Dedifferentiated amniotic fluid mesenchymal stem cell (primary cell): ENCODE data around the gene ITFG1.
"Not testable (repeated sequence)": the region's sequence is repeated elsewhere in the genome, so short reads cannot be mapped to it uniquely, and the experiment has no call there.

Source experiments
- DNase-seq: peaks from one replicate; pipeline ENCODE4 v3.0.0-alpha.2; 2016; ENCODE audit errors: extremely low spot score

The ITFG1 gene

DNA sequence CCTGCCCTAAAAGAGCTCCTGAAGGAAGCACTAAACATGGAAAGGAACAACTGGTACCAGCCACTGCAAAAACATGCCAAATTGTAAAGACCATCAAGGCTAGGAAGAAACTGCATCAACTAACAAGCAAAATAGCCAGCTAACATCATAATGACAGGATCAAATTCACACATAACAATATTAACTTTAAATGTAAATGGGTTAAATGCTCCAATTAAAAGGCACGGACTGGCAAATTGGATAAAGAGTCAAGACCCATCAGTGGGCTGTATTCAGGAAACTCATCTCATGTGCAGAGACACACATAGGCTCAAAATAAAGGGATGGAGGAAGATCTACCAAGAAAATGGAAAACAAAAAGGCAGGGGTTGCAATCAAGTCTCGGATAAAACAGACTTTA lies 136.6 kb downstream of the ITFG1 start:
- DNase-seq, result not testable (repeated sequence)

DNA sequence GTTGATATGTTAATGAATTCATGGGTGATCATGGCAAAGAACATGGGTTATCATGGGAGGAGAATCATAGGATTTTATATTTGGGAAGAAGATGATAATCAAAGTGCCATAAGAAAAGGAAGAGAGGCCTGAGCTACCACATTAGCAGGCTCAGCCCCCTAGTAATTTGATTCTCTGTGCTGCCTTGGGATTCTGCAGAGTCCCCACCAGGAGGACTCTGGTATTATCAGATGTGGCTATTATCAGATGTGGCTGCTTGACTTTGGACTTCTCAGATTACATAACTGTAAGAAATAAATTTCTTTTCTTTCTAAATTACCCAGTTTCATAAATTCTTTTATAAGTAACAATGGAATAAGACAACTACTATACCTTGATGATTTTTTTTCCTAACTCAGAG lies 137.6 kb downstream of the ITFG1 start:
- no peak for DNase-seq

DNA sequence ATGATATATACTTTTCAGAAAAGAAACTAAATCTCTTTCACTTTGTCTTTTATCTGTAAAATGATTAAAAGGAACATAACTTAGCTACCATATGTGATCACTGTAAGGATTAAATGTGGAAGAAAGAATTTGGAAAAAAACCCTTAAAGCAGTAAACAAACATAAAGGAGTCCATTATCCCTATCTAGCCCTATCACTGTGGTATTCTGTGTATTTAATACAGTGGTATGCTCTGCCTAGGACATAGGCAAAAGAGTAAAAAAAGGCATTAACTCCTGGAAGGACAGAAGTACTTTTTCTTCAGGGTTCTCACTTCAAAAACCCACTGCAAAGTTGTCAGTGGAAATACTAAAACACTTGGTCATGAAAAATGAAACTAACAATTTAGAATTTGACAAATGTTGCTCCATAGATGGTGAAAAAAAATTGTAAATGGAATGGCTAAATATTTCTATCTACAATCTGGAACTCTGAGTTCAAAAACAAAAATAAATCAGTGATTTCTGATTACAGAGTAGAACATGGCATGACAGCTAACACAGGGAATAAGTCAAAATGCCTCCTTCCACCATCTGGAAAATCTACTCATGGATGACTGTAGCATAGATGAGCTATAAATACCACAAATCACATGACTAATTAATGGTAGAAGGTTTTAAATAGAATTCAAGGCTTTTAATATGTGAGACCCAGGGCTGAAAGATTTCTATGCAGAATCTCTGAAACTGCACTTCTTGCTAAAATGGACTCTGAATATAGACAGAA lies 140.1 kb downstream of the ITFG1 start:
- DNase-seq, result no peak

DNA sequence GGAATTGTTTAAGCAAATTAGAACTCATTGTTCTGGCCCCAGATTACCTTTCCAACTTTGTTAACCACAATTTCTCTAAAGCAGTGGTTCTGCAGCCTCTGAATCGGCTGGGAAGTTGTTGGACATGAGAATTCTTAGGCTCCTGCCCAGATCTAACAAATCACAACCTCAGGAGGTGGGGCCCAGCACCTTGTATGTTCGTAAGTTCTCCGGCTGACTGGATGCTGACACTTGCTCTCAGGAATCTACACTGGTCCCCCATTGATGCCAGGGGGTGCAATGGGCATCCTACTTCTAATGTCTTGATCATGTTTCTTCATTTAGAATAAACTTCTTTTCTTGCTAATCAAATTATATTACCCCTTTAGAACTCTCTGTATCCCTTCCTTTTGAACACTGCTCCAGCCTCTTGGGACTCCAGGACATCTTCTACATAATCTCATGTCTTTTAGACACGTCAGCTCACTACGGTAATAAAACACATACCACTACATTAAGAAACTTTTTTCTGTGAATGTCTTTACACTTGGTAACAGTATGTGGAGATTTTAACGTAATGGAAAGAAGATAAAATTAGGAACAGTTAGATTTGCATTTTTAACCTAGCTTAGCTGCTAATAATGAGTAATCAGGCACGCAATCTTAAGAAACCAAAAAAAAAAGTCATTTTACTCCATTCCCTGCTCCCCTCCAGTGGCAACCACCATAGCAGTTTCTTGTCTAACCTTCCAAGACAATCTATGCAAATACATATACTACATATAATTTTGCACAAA lies 143.2 kb downstream of the ITFG1 start:
- DNase-seq, result no peak

DNA sequence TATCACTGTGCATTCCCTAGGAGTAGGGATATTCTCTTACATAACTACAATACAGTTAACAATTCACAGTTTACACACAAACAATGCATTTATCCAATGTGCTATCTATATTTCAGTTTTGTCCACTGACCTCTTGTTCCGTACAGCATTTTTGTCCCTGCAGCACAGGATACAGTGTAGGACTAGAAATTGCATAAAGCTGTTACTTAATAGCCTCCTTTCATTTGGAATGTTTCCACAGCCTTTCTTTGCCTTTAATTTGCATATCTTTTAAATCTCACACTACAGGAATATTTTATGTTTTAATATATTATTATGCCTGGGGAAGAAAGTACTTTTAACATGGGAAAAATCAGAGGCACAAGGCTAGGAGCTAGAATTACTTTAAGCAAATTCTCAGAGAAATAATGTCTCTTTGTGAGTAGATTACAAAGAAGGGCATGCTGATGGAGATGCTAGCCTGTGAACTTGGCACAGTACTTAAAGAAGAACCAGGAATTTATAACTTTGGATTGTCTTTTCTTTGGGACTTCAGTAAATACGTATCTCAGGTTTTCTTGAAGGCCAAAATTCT lies 144.3 kb downstream of the ITFG1 start:
- no peak for DNase-seq

DNA sequence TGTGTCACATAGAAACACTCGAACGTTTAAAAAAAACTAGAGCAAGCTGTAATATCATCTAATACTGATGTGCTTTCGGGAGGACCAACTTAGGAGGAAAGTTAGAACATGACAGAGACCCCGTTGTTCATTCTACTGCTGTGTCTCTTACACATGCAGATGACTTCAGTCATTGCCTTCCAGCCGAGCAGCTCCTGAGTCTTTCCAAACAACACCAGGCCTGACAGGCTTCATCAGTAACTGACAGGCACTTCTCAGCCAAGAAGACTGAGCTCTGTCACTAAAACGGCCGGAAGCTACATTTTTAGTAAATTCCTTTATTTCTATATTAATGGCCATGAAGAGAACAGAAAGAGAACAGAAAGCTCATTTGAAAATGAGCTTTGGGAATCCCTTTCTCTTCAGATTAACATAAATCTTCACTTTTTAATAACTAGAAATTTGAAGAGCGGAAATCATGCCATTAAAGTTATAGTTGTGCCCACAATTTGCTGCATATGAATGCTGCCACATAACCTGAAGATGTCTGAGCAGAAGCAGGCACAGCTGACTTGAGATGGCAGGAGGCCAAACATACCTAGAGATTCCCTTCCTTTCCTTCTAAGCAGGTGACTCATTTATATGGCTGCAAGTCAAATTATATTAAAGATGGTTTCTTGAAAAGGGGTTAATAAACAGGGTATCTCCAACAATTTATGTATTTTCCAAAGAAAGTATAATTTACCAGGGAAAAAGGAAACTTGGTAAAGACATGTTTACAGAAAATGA lies 148.9 kb downstream of the ITFG1 start:
- no peak for DNase-seq

DNA sequence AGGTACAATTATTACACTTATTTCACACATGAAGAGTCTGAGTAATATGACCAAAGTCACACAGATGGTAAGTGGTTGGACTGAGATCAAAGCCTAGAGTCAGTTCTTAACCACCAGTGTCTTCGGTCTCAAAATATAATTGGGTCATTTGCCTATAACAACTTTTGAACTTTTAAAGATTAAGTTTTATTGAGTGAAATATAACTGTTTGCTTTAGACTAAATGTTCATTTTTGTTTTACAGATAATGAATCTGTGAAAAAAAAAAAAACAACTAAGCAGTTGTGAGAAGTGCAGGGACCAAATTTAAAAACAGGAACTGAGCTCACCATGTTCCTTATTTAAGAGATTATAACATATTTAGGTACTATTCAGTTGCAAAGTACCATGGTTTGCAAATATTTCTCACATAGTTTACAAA lies 150.1 kb downstream of the ITFG1 start:
- DNase-seq, result no peak

DNA sequence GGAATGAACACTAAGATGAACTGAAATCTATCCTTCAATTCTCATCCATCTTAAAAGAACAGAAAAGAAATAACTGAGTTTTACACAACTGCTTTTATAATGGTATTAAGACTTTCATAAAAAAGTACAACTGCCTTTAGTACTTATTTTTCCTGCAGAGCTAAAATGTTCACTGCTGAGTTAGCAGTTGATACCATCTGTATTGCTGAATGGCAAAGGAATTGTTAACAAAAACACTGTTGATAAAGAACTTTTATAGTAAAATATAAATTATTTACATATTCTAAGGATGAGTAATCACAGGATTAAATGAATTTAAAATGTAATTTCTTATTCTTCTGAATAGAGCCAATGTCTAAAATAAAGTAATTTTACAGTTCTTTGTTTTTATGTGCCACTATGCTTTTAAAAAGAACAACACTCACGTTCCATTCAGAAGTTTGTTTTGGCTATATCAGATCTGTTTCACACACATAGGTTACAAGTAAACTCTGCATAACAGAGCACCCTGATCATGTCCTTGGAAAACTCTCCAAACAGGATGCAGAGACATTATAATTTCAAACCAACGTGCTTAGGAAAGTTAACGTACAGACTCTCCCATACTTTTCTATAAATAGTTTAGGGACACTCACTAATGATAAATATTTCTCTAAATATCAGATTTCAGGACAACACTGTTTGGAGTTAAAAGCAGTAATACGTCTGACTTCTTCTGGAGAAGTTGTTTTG lies 151.1 kb downstream of the ITFG1 start:
- DNase-seq, result no peak

DNA sequence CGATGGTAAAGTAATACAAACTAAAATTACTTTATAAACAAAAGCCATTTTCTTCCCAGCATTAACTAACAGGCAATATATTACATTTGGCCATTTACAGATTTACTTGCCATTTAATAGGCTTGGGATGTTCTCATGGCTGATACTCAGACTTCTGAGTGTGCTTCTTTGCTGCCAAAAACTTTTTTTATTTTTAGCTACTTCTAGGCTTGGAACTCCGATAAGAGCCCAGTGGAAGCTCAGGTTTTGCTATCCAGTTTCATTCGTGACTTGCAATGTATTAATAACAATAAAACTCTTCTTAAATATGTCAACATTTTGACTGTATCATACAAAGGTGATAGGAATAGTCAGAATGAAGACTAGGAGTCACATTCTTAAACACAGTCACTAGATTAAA lies 152.3 kb downstream of the ITFG1 start:
- DNase-seq, result no peak

DNA sequence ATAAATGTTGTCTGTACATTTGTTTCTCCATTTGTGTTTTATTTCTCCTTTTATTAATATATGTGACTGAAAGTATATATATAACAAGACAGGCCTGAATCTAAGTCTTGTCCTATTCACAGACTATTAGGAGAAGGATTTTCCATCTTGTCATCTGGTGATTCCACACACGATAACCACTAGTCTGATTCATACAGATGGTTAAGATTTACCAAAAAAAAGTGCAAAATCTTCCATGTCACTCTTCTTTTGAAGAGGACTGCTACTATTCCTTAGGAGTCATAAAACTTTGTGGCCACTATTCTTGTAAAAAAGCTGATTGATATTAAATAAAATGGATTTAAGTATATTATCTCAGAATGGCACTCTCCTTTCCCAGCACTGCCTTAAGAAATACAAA lies 156.3 kb downstream of the ITFG1 start:
- no peak for DNase-seq

DNA sequence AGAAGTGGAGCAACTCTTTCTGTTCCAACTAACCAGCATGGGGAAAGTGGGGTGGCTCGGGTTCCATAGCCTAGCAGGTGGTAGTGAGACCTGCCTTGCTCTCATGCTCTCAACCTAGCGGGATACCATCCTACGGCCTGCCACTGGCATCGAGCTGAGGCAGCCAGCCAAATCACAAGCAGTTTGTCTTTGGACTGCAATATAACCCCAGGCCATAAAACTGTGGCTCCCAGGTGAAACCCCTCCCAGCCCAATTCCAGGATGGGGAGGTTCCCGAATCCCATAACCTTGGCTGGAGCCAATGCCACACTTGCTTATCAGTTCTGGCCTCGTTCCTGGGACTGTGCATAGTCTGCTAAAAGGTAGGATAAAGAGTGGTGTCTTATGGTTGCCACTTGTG lies 161.3 kb downstream of the ITFG1 start:
- DNase-seq, result no peak

DNA sequence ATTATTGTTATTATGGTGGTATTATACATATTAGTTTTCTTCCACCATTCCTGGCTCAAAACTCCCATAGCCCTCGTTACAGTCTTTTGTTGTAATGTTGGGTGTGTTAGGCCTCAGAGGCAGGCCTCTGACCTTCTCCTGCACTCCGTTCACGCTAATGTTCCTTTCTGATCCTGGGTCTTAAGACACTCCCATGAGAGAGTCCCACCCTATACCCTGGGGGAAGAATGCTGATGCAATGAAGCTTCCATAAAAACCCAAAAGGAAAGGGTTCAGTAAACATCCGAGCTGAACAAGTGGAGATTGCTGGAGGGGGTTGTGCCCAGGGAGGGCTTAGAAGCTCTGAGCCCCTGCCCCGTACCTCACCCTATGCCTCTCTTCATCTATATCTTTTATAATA lies 175.9 kb downstream of the ITFG1 start:
- DNase-seq, result no peak

DNA sequence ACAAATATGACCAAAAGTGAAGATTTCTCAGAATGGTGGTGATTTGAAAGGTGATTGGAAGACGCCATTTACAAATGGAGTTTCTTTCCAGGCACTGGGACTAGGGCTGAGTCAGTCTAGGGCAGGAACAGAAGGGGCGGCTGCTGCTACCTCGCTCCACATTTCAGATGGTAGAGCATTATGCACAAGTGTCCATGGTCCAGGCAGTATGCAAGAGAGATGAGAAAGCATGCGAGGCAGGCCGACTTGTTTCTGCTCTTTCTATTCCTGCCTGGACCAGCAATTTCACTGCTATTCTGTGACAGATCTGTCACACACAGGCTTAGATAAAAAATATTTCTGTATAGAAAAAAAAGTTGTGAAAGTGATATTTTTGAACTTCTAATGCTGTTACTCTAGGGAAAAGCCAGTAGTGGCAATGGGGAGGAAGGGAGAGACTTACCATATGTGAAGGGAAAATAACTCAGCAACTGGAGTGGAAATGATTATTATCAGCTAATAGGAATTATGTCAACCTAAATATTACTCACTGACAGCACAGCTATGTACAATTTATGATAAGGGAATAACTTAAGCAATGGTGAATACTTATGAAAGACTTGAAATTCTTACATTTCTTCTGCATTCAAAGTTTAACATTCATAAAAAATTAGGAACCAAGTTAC lies 182.4 kb downstream of the ITFG1 start:
- DNase-seq, result no peak

DNA sequence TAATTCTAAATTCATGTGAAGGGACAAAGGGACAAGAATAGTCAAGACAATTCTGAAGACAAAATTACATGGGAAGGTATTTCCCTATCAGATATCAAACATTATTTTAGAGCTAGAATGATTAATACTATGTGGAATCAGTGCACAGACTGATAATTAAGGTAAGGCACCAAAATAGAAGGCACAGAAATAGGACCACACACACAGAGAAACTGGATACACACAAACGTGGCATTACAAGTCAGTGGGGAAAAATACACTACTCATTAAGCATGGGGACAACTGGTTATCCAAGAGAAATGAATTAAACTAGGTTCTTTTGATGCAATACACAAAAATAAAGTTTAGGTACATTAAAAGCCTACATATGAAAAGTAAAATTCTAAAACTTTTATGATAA lies 184.3 kb downstream of the ITFG1 start:
- no peak for DNase-seq

DNA sequence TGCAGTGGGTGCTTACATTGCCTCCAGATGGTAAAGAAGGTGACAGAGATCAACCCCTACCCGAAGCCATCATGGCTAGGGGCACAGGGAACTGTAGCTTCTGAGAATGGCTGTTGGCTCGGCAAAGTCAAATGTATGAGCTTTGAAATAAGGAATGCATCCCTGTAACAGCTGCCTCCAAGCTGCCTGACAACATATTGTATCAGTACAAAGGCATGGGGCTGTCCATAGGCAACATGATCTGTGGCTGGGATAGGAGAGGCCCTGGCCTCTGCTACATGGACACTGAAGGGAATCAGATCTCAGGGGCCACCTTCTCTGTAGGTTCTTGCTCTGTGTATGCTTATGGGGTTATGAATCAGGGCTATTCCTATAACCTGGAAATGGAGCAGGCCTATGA lies 197.9 kb downstream of the ITFG1 start:
- no peak for DNase-seq

DNA sequence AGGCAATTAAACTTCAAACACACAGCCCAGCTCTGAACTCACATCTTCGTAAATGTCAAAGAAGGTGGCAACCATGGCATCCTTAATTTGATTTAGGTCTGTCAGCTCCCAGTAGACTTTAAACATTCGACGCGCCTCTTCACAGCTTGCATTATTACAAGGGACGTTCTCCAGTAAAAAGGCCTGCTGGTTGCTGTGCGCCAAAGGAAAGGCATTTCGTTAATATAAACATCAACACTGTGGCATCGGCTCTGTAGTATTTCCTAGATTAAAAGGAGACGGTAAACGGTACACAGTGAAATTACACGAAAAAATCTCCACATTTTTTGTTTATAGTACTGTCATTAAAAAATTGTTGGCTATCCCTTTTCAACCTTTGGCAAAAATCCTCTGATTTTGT lies 200.4 kb downstream of the ITFG1 start:
- DNase-seq, result no peak

DNA sequence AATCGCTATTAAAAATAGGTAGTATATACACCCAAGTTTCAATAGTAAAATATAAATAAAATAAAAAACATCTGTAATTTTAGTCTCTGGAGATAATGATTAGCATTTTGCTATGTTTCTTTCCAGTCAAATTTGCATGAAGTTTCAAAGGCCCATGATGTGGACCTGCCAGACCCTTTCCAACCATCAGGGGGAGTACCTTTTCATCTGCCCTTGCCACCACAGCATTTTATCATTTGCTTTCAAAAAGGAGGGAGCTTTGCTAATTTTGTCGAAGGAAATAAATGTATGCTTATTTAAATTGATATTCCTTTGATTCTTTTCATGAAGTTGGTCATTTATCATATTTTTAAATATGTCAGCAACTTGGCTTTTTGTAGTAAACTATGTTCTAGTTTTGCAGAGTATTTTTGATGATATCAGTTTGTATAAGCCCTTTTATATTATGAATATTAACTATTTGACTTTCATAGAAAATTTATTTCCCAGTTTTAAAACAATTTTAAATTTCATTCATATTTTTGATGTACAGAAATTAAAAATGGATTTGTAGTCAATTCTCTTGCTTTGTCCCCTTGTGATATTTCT lies 201.9 kb downstream of the ITFG1 start:
- DNase-seq, result no peak

DNA sequence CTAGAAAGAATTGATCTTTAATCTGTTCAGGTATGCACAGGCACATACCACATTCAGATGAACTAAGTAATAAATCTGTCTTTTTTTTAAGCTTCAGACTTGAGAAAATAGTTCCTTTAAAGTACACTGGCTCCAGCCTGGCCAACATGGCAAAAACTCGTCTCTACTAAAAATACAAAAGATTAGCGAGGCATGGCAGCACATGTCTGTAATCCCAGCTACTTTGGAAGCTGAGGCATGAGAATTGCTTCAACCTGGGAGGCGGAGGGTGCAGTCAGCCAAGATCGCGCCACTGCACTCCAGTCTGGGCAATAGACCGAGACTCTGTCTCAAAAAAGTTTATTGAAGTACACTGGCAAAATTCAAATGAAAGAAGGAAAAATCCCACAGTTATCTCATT lies 206.1 kb downstream of the ITFG1 start:
- no peak for DNase-seq

DNA sequence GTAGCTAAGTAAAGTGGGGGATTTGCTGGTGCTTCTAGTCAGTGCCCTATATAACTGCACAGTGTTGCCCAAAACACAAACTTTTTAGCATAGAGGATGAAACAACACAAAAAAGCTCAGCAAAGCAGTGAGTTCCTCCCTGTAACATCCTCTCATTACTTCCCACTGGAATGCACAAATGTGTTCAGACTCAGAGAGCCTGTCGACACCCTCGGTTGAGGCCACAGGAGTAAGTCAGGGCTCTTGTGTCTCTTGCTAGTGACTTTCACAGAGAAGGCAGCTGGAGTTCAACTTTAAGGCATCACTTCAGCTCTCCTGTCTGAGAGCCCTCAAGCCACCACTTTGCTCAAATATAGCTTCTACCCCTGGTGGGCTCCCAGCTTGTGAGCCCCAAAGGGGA lies 209.9 kb downstream of the ITFG1 start:
- DNase-seq, result no peak

DNA sequence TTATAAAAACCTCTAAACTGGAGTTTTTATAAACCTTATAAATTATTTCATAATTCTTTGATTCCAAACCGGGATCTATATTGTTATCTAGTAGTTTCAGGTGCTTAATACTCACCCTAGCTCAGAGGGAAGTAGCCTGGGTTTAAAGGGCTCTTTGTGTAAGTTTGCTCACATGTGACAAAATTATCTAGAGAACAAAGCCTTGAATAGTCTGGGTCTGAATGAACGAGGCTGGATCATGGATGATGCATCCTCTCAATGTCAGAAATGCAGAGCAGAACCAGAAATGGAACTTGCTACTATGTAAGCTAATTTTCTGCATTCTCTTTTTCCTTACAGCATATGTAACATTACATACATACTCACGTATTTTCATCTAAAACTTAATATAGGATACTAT lies 213.2 kb downstream of the ITFG1 start:
- DNase-seq, result no peak

DNA sequence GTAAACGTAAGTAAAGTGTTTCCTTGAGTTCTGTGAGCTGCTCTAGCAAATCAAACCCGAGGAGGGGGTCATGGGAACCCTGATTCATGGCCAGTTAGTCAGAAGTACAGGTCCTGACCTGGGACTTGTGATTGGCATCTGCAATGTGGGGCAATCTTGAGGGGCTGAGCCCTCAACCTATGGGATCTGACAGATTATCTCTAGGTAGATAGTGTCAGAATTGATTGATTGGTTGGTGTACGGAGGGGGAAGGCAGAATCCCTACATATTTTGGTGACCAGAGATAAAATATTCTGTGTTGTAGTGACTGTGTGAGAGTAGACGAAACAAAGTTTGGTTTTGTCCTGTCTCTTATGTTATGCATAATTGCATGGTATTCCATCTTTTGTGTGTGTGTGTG lies 216.7 kb downstream of the ITFG1 start:
- DNase-seq, result no peak
